ENCODE measurements around the gene SPOPL.

Gene SPOPL

GRCh38 chr2:138490673-138491494 is 10.7 kb upstream of the SPOPL start:
- no peak for TF ChIP-seq TAF1 (IDR thresholded peaks at IDR 0.05; ENCODE audit: borderline replicate concordance, insufficient read depth, low read length)
- TF ChIP-seq FOXP2 (optimal IDR thresholded peaks at IDR 0.05; ENCODE audit: borderline replicate concordance, extremely low read depth, extremely low read length, insufficient read depth), result no peak
- TF ChIP-seq SIN3A (IDR thresholded peaks at IDR 0.05; ENCODE audit: borderline replicate concordance, insufficient read depth, low read length), result no peak
- no peak for TF ChIP-seq POLR2AphosphoS5 (IDR thresholded peaks at IDR 0.05; ENCODE audit: low read depth, low read length)
- TF ChIP-seq REST (IDR thresholded peaks at IDR 0.05; ENCODE audit: insufficient read depth in 1 of 2, low read depth in 2 of 2, low read length in 2 of 2), result no peak

- no peak for TF ChIP-seq REST (IDR thresholded peaks at IDR 0.05; ENCODE audit: insufficient read depth in 1 of 2, low read depth in 2 of 2, low read length in 2 of 2)
- no peak for TF ChIP-seq SIN3A (IDR thresholded peaks at IDR 0.05; ENCODE audit: borderline replicate concordance, insufficient read depth, low read length)
- no peak for TF ChIP-seq TAF1 (IDR thresholded peaks at IDR 0.05; ENCODE audit: borderline replicate concordance, insufficient read depth, low read length)
- TF ChIP-seq POLR2AphosphoS5 (IDR thresholded peaks at IDR 0.05; ENCODE audit: low read depth, low read length), result no peak
- TF ChIP-seq FOXP2 (optimal IDR thresholded peaks at IDR 0.05; ENCODE audit: borderline replicate concordance, extremely low read depth, extremely low read length, insufficient read depth), result no peak
Measured at GRCh38 chr2:138491495-138491862, 10.1 kb upstream of the SPOPL start.

GRCh38 chr2:138492160-138492559 is 9.4 kb upstream of the SPOPL start:
- TF ChIP-seq REST (IDR thresholded peaks at IDR 0.05; ENCODE audit: insufficient read depth in 1 of 2, low read depth in 2 of 2, low read length in 2 of 2) (no peak), SIN3A (IDR thresholded peaks at IDR 0.05; ENCODE audit: borderline replicate concordance, insufficient read depth, low read length) (no peak)

- TF ChIP-seq REST (IDR thresholded peaks at IDR 0.05; ENCODE audit: insufficient read depth in 1 of 2, low read depth in 2 of 2, low read length in 2 of 2) (no peak), SIN3A (IDR thresholded peaks at IDR 0.05; ENCODE audit: borderline replicate concordance, insufficient read depth, low read length) (no peak), FOXP2 (optimal IDR thresholded peaks at IDR 0.05; ENCODE audit: borderline replicate concordance, extremely low read depth, extremely low read length, insufficient read depth) (no peak), POLR2AphosphoS5 (IDR thresholded peaks at IDR 0.05; ENCODE audit: low read depth, low read length) (no peak), TAF1 (IDR thresholded peaks at IDR 0.05; ENCODE audit: borderline replicate concordance, insufficient read depth, low read length) (no peak)
Measured at GRCh38 chr2:138493334-138493733, 8.2 kb upstream of the SPOPL start.
